GM23248 (cell line): ENCODE results near the gene ZNF684. TPM values are rescaled to one million over a fixed set of nuclear protein-coding genes. Genes with fewer than 3 reads are reported as not detected.
"Not testable (repeated sequence)": the region's sequence is repeated elsewhere in the genome, so short reads cannot be mapped to it uniquely, and the experiment has no call there.

Experiments
- DNase-seq: peaks from one replicate; pipeline ENCODE4 v3.0.0-alpha.2; 2015
- H2AFZ ChIP-seq: fragments of 200-600 bp; sonication (generic); 2 replicates; pipeline ENCODE4 v1.6.1; 2016; ENCODE audit warnings: antibody characterized with exemption
- H3F3A ChIP-seq: fragments of 200-600 bp; sonication (generic); 2 replicates; pipeline ENCODE4 v1.6.1; 2016; ENCODE audit warnings: mild to moderate bottlenecking, antibody characterized with exemption, mixed run types; ENCODE audit not compliant: insufficient read depth
- H3K27ac ChIP-seq: fragments of 200-600 bp; sonication (generic); 2 replicates; pipeline ENCODE4 v1.5.1; 2016; ENCODE audit warnings: mild to moderate bottlenecking
- H3K27me3 ChIP-seq: fragments of 200-600 bp; sonication (generic); replicated peaks from 2 replicates; pipeline ENCODE4 v1.6.1; 2016; ENCODE audit warnings: mild to moderate bottlenecking; ENCODE audit not compliant: insufficient read depth
- H3K36me3 ChIP-seq: fragments of 200-600 bp; sonication (generic); 2 replicates; pipeline ENCODE4 v1.6.1; 2016; ENCODE audit warnings: low read depth, mild to moderate bottlenecking
- H3K4me1 ChIP-seq: fragments of 200-600 bp; sonication (generic); 2 replicates; pipeline ENCODE4 v1.6.1; 2016; ENCODE audit warnings: mild to moderate bottlenecking; ENCODE audit not compliant: insufficient read depth
- H3K4me2 ChIP-seq: fragments of 200-600 bp; sonication (generic); one replicate; pipeline ENCODE4 v1.6.1; 2016; ENCODE audit warnings: mild to moderate bottlenecking; ENCODE audit not compliant: unreplicated experiment
- H3K4me3 ChIP-seq: fragments of 200-600 bp; sonication (generic); 2 replicates; pipeline ENCODE4 v1.5.1; 2016; ENCODE audit warnings: mild to moderate bottlenecking
- H3K79me2 ChIP-seq: fragments of 200-600 bp; sonication (generic); 2 replicates; pipeline ENCODE4 v1.6.1; 2016; ENCODE audit warnings: mild to moderate bottlenecking; ENCODE audit not compliant: insufficient read depth
- H3K9ac ChIP-seq: fragments of 200-600 bp; sonication (generic); 2 replicates; pipeline ENCODE4 v1.6.1; 2016; ENCODE audit warnings: mild to moderate bottlenecking
- H3K9me2 ChIP-seq: fragments of 200-600 bp; sonication (generic); 2 replicates; pipeline ENCODE4 v1.6.1; 2016; ENCODE audit warnings: mixed run types, mild to moderate bottlenecking, moderate library complexity; ENCODE audit not compliant: insufficient read depth
- H3K9me3 ChIP-seq: fragments of 200-600 bp; sonication (generic); one replicate; pipeline ENCODE4 v1.6.1; 2017; ENCODE audit warnings: low read depth
- H4K20me1 ChIP-seq: fragments of 200-600 bp; sonication (generic); 2 replicates; pipeline ENCODE4 v1.6.0; 2016; ENCODE audit not compliant: insufficient read depth
- EZH2 ChIP-seq: fragments of 200-600 bp; sonication (generic); IDR thresholded peaks from 2 replicates; pipeline ENCODE4 v1.6.1; 2018; ENCODE audit warnings: antibody characterized with exemption, mild to moderate bottlenecking; ENCODE audit not compliant: insufficient read depth, poor library complexity, severe bottlenecking
- EZH2phosphoT487 ChIP-seq: fragments of 200-600 bp; sonication (generic); IDR thresholded peaks from 2 replicates; pipeline ENCODE4 v1.6.1; 2018; ENCODE audit warnings: antibody characterized with exemption, moderate library complexity, mild to moderate bottlenecking, low read depth; ENCODE audit not compliant: insufficient read depth
- WGBS, 2 experiments: methylation state at CpG; one replicate each; pipeline ENCODE4 v1.1.6; 2015 to 2017; ENCODE audit warnings: low lambda C conversion rate in 2 of 2, low coverage in 1 of 2; ENCODE audit errors: missing lambda C conversion rate in 2 of 2; 5-methylcytosine and 5-hydroxymethylcytosine counted together
- in situ Hi-C: fragments of 300-500 bp; cut with MboI; formaldehyde crosslinking; loops from 2 replicates; pipeline ENCODE4 v1.15.0; 2020
- polyA plus RNA-seq: library from polyadenylated mRNA; unstranded; fragments of >200 nt; fragmentation: Nextera tagmentation; extraction: Ambion mirVana; gene quantifications from 2 replicates; pipeline ENCODE4 v1.2.1, GENCODE V29; 2016
- total RNA-seq: library from RNA; depleted of rRNA; stranded (reverse); fragments of >200 nt; shearing (Covaris generic); gene quantifications from 2 replicates; pipeline ENCODE4 v1.2.3, GENCODE V29; 2014

The ZNF684 gene
- total and polyA plus RNA-seq, 2 experiments from 2014 or later, result 3.3 to 9.1 TPM

GRCh38 chr1:40563266-40563665, 31.8 kb downstream of the ZNF684 start:
- Histone ChIP-seq H3K36me3 (no peaks in the 10 kb centered on the region), H3K9ac (no peak overlapping the region), H2AFZ (no peak overlapping the region), H3F3A (no peaks in the 10 kb centered on the region), H3K4me1 (no peaks in the 10 kb centered on the region), H3K4me2 (no peak overlapping the region), H3K4me3 (no peak overlapping the region), H3K79me2 (no peaks in the 10 kb centered on the region), H3K9me3 (no peaks in the 10 kb centered on the region), H3K9me2 (no peaks in the 10 kb centered on the region), H3K27ac (no peak overlapping the region), H3K27me3 (0 out of 2 replicates have a peak, but pooled peaks cover 8% of the 10 kb centered on the region), H4K20me1 (no peaks in the 10 kb centered on the region)
- in situ Hi-C loops, result no loop called here
- TF ChIP-seq EZH2, result no peak
- TF ChIP-seq EZH2phosphoT487, result no peak
- DNase-seq, result no peak
- WGBS, 2 experiments, result 43 to 48% methylated on average over 4 of the region's 4 CpGs

GRCh38 chr1:40564506-40564905, 33.1 kb downstream of the ZNF684 start:
- in situ Hi-C loops, result no loop called here
- Histone ChIP-seq H3K79me2 (no peaks in the 10 kb centered on the region), H3K4me3 (no peak overlapping the region), H3K9me3 (no peaks in the 10 kb centered on the region), H3K27me3 (peaks cover 8% of the 10 kb centered on the region; the same call in 1 of the 2 replicates), H3K36me3 (no peaks in the 10 kb centered on the region), H3K9me2 (no peaks in the 10 kb centered on the region), H2AFZ (no peak overlapping the region), H3K9ac (no peak overlapping the region), H3F3A (no peaks in the 10 kb centered on the region), H3K27ac (no peak overlapping the region), H3K4me2 (no peak overlapping the region), H3K4me1 (no peaks in the 10 kb centered on the region), H4K20me1 (no peaks in the 10 kb centered on the region)
- WGBS, 2 experiments, result 35 to 43% methylated on average over 3 of the region's 3 CpGs
- no peak for DNase-seq
- TF ChIP-seq EZH2phosphoT487, result no peak
- TF ChIP-seq EZH2, result no peak

GRCh38 chr1:40564913-40565312, 33.5 kb downstream of the ZNF684 start:
- no peaks in the 10 kb centered on the region for H3K9me3 ChIP-seq
- WGBS, 2 experiments, result 79 to 83% methylated on average over 3 of the region's 3 CpGs
- H3K27ac ChIP-seq, result no peak overlapping the region
- H3K9me2 ChIP-seq, result no peaks in the 10 kb centered on the region
- no peak overlapping the region for H3K4me3 ChIP-seq
- DNase-seq, result no peak
- H2AFZ ChIP-seq, result no peak overlapping the region
- H3K79me2 ChIP-seq, result no peaks in the 10 kb centered on the region
- no peak overlapping the region for H3K9ac ChIP-seq
- no peak overlapping the region for H3K4me2 ChIP-seq
- H4K20me1 ChIP-seq, result no peaks in the 10 kb centered on the region
- H3F3A ChIP-seq, result no peaks in the 10 kb centered on the region
- TF ChIP-seq EZH2, result no peak
- no peak for TF ChIP-seq EZH2phosphoT487
- no peaks in the 10 kb centered on the region for H3K4me1 ChIP-seq
- H3K27me3 ChIP-seq, result peaks cover 8% of the 10 kb centered on the region; the same call in 1 of the 2 replicates
- in situ Hi-C loops, result no loop called here
- H3K36me3 ChIP-seq, result no peaks in the 10 kb centered on the region

- Histone ChIP-seq H2AFZ (no peak overlapping the region), H3K4me3 (no peak overlapping the region), H3K9me3 (no peaks in the 10 kb centered on the region), H3F3A (no peaks in the 10 kb centered on the region), H3K27ac (no peak overlapping the region), H3K4me1 (no peaks in the 10 kb centered on the region), H3K4me2 (no peak overlapping the region), H3K79me2 (no peaks in the 10 kb centered on the region), H4K20me1 (no peaks in the 10 kb centered on the region), H3K36me3 (no peaks in the 10 kb centered on the region), H3K27me3 (peaks cover 8% of the 10 kb centered on the region; the same call in 1 of the 2 replicates), H3K9ac (no peak overlapping the region), H3K9me2 (no peaks in the 10 kb centered on the region)
- 95 to 98% methylated on average over 1 of the region's 1 CpG for WGBS, 2 experiments
- TF ChIP-seq EZH2phosphoT487 (no peak), EZH2 (no peak)
- in situ Hi-C loops, result no loop called here
- no peak for DNase-seq
These were observed 36.4 kb downstream of the ZNF684 start for GRCh38 chr1:40567825-40568224.

GRCh38 chr1:40574805-40575204, 43.4 kb downstream of the ZNF684 start:
- H4K20me1 ChIP-seq, H3K4me1 ChIP-seq, H3K27ac ChIP-seq, H3F3A ChIP-seq, H3K36me3 ChIP-seq, H2AFZ ChIP-seq, H3K9me3 ChIP-seq, H3K27me3 ChIP-seq, DNase-seq, H3K9ac ChIP-seq, H3K4me2 ChIP-seq, H3K4me3 ChIP-seq, H3K79me2 ChIP-seq, H3K9me2 ChIP-seq, in situ Hi-C loops: not testable (repeated sequence)
- 41 to 42% methylated on average over 3 of the region's 3 CpGs for WGBS, 2 experiments
